Measurements from ENCODE around the gene RBX1. TPM values are rescaled to one million over a fixed set of nuclear protein-coding genes. Genes with fewer than 3 reads are reported as not detected.

RBX1 gene
- total RNA-seq, 1 donor from 2014 or later = 62.8 TPM

DNA sequence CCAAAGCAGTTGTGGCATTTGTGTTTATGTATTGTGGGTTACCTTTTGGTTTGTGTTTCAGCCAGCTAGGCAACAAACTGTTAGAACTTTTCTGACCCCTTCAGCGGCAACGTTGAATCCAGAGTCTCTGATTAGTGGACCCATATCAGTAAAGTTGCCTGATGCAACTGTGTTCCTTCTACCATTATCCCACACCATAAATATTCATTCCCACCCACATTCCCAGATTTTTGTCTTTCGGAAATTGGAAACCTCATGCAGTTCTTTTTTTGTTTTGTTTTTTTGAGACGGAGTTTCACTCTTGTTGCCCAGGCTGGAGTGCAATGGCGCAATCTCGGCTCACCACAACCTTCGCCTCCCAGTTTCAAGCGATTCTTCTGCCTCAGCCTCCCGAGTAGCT is 30.7 kb upstream of the RBX1 start:
- no peaks in the 10 kb centered on the region for H3K4me1 Mint-ChIP-seq (ENCODE audit: unreplicated experiment)
- DNase-seq (ENCODE audit: extremely low spot score, unreplicated experiment) = no peak
- no peaks in the 10 kb centered on the region for H3K27me3 Mint-ChIP-seq
- H3K36me3 Mint-ChIP-seq = peaks cover 5% of the 10 kb centered on the region
- TF ChIP-seq, protein P1, sequence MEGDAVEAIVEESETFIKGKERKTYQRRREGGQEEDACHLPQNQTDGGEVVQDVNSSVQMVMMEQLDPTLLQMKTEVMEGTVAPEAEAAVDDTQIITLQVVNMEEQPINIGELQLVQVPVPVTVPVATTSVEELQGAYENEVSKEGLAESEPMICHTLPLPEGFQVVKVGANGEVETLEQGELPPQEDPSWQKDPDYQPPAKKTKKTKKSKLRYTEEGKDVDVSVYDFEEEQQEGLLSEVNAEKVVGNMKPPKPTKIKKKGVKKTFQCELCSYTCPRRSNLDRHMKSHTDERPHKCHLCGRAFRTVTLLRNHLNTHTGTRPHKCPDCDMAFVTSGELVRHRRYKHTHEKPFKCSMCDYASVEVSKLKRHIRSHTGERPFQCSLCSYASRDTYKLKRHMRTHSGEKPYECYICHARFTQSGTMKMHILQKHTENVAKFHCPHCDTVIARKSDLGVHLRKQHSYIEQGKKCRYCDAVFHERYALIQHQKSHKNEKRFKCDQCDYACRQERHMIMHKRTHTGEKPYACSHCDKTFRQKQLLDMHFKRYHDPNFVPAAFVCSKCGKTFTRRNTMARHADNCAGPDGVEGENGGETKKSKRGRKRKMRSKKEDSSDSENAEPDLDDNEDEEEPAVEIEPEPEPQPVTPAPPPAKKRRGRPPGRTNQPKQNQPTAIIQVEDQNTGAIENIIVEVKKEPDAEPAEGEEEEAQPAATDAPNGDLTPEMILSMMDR (conservative IDR thresholded peaks at IDR 0.05) = no peak
- no peak overlapping the region for H3K4me3 Mint-ChIP-seq
- H3K27ac Mint-ChIP-seq = no peak overlapping the region
- H3K9me3 Mint-ChIP-seq = no peaks in the 10 kb centered on the region

- Mint-ChIP-seq H3K27ac (peak overlapping the region; percentile 47), H3K4me1 (ENCODE audit: unreplicated experiment) (no peaks in the 10 kb centered on the region), H3K27me3 (no peaks in the 10 kb centered on the region), H3K4me3 (no peak overlapping the region), H3K36me3 (no peaks in the 10 kb centered on the region), H3K9me3 (no peaks in the 10 kb centered on the region)
- TF ChIP-seq, protein P1 (conservative IDR thresholded peaks at IDR 0.05) = peak; percentile 87
- no peak for DNase-seq (ENCODE audit: extremely low spot score, unreplicated experiment)
These were observed 28.5 kb upstream of the RBX1 start for GRCh38 chr22:40922484-40923303.

DNA sequence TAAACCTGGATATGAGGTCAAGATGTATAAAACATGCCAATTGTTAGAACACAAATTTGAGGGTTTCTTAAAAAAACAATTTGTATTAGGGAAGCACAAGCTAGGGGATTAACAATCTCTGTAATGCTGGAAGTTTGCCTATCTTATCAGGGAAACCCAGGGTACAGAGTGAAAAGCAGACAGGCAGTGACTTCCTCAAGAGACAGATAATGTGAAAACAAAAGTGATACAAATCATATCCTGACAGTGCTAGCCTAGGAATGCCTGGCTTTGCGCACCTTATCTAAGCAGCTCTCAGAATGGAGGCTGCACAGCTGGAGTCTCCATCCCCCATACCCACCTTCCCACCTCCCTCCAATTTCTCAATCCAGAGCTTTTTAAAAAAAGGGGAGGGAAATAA is 22.5 kb upstream of the RBX1 start:
- Mint-ChIP-seq H3K4me3 (no peak overlapping the region), H3K9me3 (no peaks in the 10 kb centered on the region), H3K27me3 (no peaks in the 10 kb centered on the region), H3K4me1 (ENCODE audit: unreplicated experiment) (no peaks in the 10 kb centered on the region), H3K36me3 (no peaks in the 10 kb centered on the region), H3K27ac (no peak overlapping the region)
- TF ChIP-seq, protein P1 (conservative IDR thresholded peaks at IDR 0.05) = no peak
- no peak for DNase-seq (ENCODE audit: extremely low spot score, unreplicated experiment)

DNA sequence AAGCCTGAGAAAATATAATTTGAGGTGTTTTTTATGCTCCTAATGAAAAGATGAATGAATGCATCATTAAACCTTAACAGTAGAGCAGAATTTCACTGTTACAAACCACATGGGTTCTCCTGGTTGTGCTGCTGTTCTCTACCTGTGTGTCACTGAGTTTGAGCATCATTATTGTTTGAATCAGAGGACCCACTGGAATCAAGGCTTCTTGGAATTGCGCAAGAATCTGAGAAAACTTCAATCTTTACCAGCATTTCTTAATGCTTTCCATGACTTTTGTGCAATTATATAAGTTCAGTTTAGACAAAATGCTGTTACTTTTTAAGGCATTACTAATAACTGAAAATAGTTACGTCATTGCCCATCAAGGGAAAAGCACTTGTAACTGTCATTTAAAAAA is 18.8 kb upstream of the RBX1 start:
- Mint-ChIP-seq H3K9me3 (no peaks in the 10 kb centered on the region), H3K36me3 (no peaks in the 10 kb centered on the region), H3K27me3 (no peaks in the 10 kb centered on the region), H3K4me1 (ENCODE audit: unreplicated experiment) (no peaks in the 10 kb centered on the region), H3K4me3 (no peak overlapping the region), H3K27ac (no peak overlapping the region)
- TF ChIP-seq, protein P1 (conservative IDR thresholded peaks at IDR 0.05) = no peak
- no peak for DNase-seq (ENCODE audit: extremely low spot score, unreplicated experiment)

GRCh38 chr22:40939202-40939601 is 12.0 kb upstream of the RBX1 start:
- no peaks in the 10 kb centered on the region for H3K4me1 Mint-ChIP-seq (ENCODE audit: unreplicated experiment)

More at GRCh38 chr22:40939202-40939601, 12.0 kb upstream of the RBX1 start:
- Mint-ChIP-seq H3K27ac (no peak overlapping the region), H3K4me3 (no peak overlapping the region), H3K27me3 (no peaks in the 10 kb centered on the region), H3K9me3 (no peaks in the 10 kb centered on the region), H3K36me3 (no peaks in the 10 kb centered on the region)
- DNase-seq (ENCODE audit: extremely low spot score, unreplicated experiment) = no peak
- TF ChIP-seq, protein P1 (conservative IDR thresholded peaks at IDR 0.05) = no peak
